ENCODE results near the gene OLFM4.

GRCh38 chr13:53020764-53021335 is 7.8 kb upstream of the OLFM4 start:
- TF ChIP-seq, protein P1, sequence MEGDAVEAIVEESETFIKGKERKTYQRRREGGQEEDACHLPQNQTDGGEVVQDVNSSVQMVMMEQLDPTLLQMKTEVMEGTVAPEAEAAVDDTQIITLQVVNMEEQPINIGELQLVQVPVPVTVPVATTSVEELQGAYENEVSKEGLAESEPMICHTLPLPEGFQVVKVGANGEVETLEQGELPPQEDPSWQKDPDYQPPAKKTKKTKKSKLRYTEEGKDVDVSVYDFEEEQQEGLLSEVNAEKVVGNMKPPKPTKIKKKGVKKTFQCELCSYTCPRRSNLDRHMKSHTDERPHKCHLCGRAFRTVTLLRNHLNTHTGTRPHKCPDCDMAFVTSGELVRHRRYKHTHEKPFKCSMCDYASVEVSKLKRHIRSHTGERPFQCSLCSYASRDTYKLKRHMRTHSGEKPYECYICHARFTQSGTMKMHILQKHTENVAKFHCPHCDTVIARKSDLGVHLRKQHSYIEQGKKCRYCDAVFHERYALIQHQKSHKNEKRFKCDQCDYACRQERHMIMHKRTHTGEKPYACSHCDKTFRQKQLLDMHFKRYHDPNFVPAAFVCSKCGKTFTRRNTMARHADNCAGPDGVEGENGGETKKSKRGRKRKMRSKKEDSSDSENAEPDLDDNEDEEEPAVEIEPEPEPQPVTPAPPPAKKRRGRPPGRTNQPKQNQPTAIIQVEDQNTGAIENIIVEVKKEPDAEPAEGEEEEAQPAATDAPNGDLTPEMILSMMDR (IDR thresholded peaks at IDR 0.05): no peak
- no peak for TF ChIP-seq POLR2A (IDR thresholded peaks at IDR 0.05)
